ENCODE measurements around the gene SYNGR3. TPM values are rescaled to one million over a fixed set of nuclear protein-coding genes. Genes with fewer than 3 reads are reported as not detected.
A peak's percentile ranks its signal among the peaks of the same experiment; 100 is the strongest.

SYNGR3 gene
- total RNA-seq, 4 donors from 2014 or later: 2.3 TPM; not detected in 3

GRCh38 chr16:1968146-1968953 lies 21.4 kb upstream of the SYNGR3 start:
- DNase-seq (no peak), ATAC-seq (no peak)
- H3K27me3 ChIP-seq: no peaks in the 10 kb centered on the region
- H3K4me3 ChIP-seq: no peak overlapping the region
- H3K36me3 ChIP-seq: peaks cover 0 to 2% of the 10 kb centered on the region in 2 donors
- no peak for TF ChIP-seq POLR2A (IDR thresholded peaks at IDR 0.05)
- TF ChIP-seq, protein P1, sequence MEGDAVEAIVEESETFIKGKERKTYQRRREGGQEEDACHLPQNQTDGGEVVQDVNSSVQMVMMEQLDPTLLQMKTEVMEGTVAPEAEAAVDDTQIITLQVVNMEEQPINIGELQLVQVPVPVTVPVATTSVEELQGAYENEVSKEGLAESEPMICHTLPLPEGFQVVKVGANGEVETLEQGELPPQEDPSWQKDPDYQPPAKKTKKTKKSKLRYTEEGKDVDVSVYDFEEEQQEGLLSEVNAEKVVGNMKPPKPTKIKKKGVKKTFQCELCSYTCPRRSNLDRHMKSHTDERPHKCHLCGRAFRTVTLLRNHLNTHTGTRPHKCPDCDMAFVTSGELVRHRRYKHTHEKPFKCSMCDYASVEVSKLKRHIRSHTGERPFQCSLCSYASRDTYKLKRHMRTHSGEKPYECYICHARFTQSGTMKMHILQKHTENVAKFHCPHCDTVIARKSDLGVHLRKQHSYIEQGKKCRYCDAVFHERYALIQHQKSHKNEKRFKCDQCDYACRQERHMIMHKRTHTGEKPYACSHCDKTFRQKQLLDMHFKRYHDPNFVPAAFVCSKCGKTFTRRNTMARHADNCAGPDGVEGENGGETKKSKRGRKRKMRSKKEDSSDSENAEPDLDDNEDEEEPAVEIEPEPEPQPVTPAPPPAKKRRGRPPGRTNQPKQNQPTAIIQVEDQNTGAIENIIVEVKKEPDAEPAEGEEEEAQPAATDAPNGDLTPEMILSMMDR (IDR thresholded peaks at IDR 0.05 in 4 of 5, conservative IDR thresholded peaks at IDR 0.05 in 1 of 5): no peak
- H3K4me1 ChIP-seq: peaks cover 24 to 39% of the 10 kb centered on the region in 2 donors
- H3K27ac ChIP-seq: no peak overlapping the region
- no peaks in the 10 kb centered on the region for H3K9me3 ChIP-seq
- in situ Hi-C loops (cut with MboI; ENCODE audit: low sequenced_read_pairs in 4 of 4): no loop called here
- intact Hi-C loops (cut with DNase I; ENCODE audit: low total_unique reads): no loop called here

GRCh38 chr16:1971796-1972489 lies 17.8 kb upstream of the SYNGR3 start, which contains the start of gene TBL3:
TBL3 (plus strand) TSS chr16:1972053; CDS start chr16:1972165, 112 bp downstream.
- H3K4me3 ChIP-seq: peak within 1 kb of the TSS; percentile 80 to 99 (median 86)
- no peaks in the 10 kb centered on the region for H3K9me3 ChIP-seq
- intact Hi-C loops (cut with DNase I; ENCODE audit: low total_unique reads) (loop anchor here (1.0 kb wide), 1 partner anchor 37 kb away; the partner anchor contains the start of gene ZNF598), in situ Hi-C loops (cut with MboI; ENCODE audit: low sequenced_read_pairs in 4 of 4) (no loop called here)
- H3K4me1 ChIP-seq: peaks cover 13 to 23% of the 10 kb centered on the region in 2 donors
- DNase-seq (peak; percentile 87 to 90), ATAC-seq (peak; percentile 95 to 96)
- TF ChIP-seq POLR2A (IDR thresholded peaks at IDR 0.05): peak; percentile 92 to 96
- TF ChIP-seq, protein P1 (IDR thresholded peaks at IDR 0.05 in 4 of 5, conservative IDR thresholded peaks at IDR 0.05 in 1 of 5): peak in 2 of 5 experiments; percentile 54 to 64
- no peaks in the 10 kb centered on the region for H3K27me3 ChIP-seq
- peaks cover 0 to 29% of the 10 kb centered on the region in 2 donors for H3K36me3 ChIP-seq
- H3K27ac ChIP-seq: peak within 1 kb of the TSS; percentile 86 to 94 (median 92)

DNA sequence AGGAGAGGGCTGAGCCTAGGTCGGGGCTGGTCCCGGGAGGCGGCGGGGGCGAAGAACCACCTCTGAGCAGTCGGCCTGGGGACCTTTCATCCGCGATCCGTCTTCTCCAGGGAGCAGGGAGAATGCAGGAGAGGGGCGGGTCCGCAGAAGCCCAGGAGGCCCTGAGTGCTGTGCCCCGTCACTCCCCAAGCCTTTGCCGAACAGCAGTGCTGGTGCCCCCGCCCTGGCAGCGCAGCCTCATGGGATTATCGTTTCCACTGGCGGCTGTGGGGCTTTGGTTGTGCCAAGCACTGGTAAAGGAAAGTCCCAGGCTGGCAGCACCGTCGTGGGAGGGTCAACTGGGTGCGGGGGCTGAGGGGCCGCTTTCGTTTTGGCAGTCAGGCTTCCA lies 17.3 kb upstream of the SYNGR3 start:
- intact Hi-C loops (cut with DNase I; ENCODE audit: low total_unique reads): no loop called here
- no peak for TF ChIP-seq POLR2A (IDR thresholded peaks at IDR 0.05)
- TF ChIP-seq, protein P1 (IDR thresholded peaks at IDR 0.05 in 4 of 5, conservative IDR thresholded peaks at IDR 0.05 in 1 of 5): no peak
- Histone ChIP-seq H3K27ac (peak overlapping the region; percentile 86 to 94 (median 92)), H3K9me3 (no peaks in the 10 kb centered on the region), H3K36me3 (peaks cover 0 to 34% of the 10 kb centered on the region in 2 donors), H3K4me3 (peak overlapping the region; percentile 80 to 99 (median 86)), H3K27me3 (no peaks in the 10 kb centered on the region), H3K4me1 (peaks cover 13 to 23% of the 10 kb centered on the region in 2 donors)
- no peak for DNase-seq
- in situ Hi-C loops (cut with MboI; ENCODE audit: low sequenced_read_pairs in 4 of 4): no loop called here
- ATAC-seq: no peak

- peak overlapping the region in 2 of 4 donors; percentile 83 to 89 for H3K4me3 ChIP-seq
- no peak for ATAC-seq
- peaks cover 0 to 45% of the 10 kb centered on the region in 2 donors for H3K36me3 ChIP-seq
- no peak for TF ChIP-seq POLR2A (IDR thresholded peaks at IDR 0.05)
- TF ChIP-seq, protein P1 (IDR thresholded peaks at IDR 0.05 in 4 of 5, conservative IDR thresholded peaks at IDR 0.05 in 1 of 5): no peak
- H3K27me3 ChIP-seq: no peaks in the 10 kb centered on the region
- peaks cover 13 to 23% of the 10 kb centered on the region in 2 donors for H3K4me1 ChIP-seq
- intact Hi-C loops (cut with DNase I; ENCODE audit: low total_unique reads): no loop called here
- in situ Hi-C loops (cut with MboI; ENCODE audit: low sequenced_read_pairs in 4 of 4): no loop called here
- H3K27ac ChIP-seq: no peak overlapping the region
- no peaks in the 10 kb centered on the region for H3K9me3 ChIP-seq
- DNase-seq: no peak
Measured at GRCh38 chr16:1973461-1974156, 16.2 kb upstream of the SYNGR3 start.
